ENCODE measurements around the gene GRHL1. TPM values are rescaled to one million over a fixed set of nuclear protein-coding genes. Genes with fewer than 3 reads are reported as not detected.

The GRHL1 gene
- total and polyA plus RNA-seq, 2 of the 8 experiments (the other 6 are each of a cell fraction or from before 2014, with no cell fraction given): 1.3 to 3.6 TPM

- Histone ChIP-seq H3K9me3 (ENCODE audit: insufficient read depth in 2 of 2, low read depth in 1 of 2, low read length in 1 of 2) (peaks cover 0 to 8% of the 10 kb centered on the region in 2 experiments; a peak in 1 of 4 replicates), H4K91ac (replicated peaks; ENCODE audit: insufficient read length, low read length) (peak overlapping the region; percentile 38), H2AFZ (ENCODE audit: low read length) (no peak overlapping the region), H2BK20ac (ENCODE audit: low read length) (no peak overlapping the region), H3K79me2 (ENCODE audit: control insufficient read depth in 1 of 2, insufficient read depth in 2 of 2, low read length in 2 of 2) (no peaks in the 10 kb centered on the region), H2BK120ac (replicated peaks; ENCODE audit: low read depth, low read length) (no peak overlapping the region), H2BK15ac (ENCODE audit: low read length) (no peak overlapping the region), H3K23ac (ENCODE audit: insufficient read length) (no peak overlapping the region), H3K23me2 (ENCODE audit: low read depth, low read length) (peaks cover 8% of the 10 kb centered on the region; the same call in 1 of the 2 replicates), H3K27ac (ENCODE audit: low read depth, low read length) (peak overlapping the region; percentile 58; the same call in 1 of the 2 replicates), H3K79me1 (ENCODE audit: low read depth, low read length) (no peaks in the 10 kb centered on the region; the same call in 1 of the 2 replicates), H4K8ac (ENCODE audit: extremely low read depth, insufficient read depth, low read length) (peak overlapping the region; percentile 82; the same call in 1 of the 2 replicates), H3K14ac (ENCODE audit: insufficient read length) (no peak overlapping the region), H3K56ac (replicated peaks; ENCODE audit: insufficient read length, low read depth, low read length) (no peak overlapping the region), H2BK5ac (ENCODE audit: low read depth, low read length) (no peak overlapping the region), H3K4me1 (replicated peaks in 1 of 4; ENCODE audit: control insufficient read depth in 3 of 4, insufficient read depth in 4 of 4, low read length in 3 of 4) (peaks cover 0 to 5% (median 2%) of the 10 kb centered on the region in 4 experiments; a peak in 3 of 7 replicates), H3K4me3 (ENCODE audit: extremely low read depth in 1 of 4, insufficient read depth in 2 of 4, low read depth in 3 of 4, low read length in 4 of 4) (peak overlapping the region in 2 of 4 experiments; percentile 61; a peak in 4 of 8 replicates), H3K9ac (replicated peaks in 1 of 4; ENCODE audit: extremely low read depth in 1 of 4, low read depth in 3 of 4, low read length in 3 of 4) (peak overlapping the region in 2 of 4 experiments; percentile 80 to 89; a peak in 4 of 7 replicates), H3K36me3 (ENCODE audit: control insufficient read depth in 2 of 4, insufficient read depth in 4 of 4, low read length in 3 of 4) (peaks cover 0 to 12% (median under 1%) of the 10 kb centered on the region in 4 experiments; a peak in 2 of 8 replicates), H2BK12ac (ENCODE audit: low read depth, low read length) (no peak overlapping the region), H3K27me3 (replicated peaks in 1 of 4; ENCODE audit: control insufficient read depth in 3 of 4, extremely low read depth in 1 of 4, insufficient read depth in 3 of 4, low read length in 3 of 4) (peaks cover 0 to 26% (median 18%) of the 10 kb centered on the region in 4 experiments; a peak in 6 of 7 replicates), H3K18ac (ENCODE audit: extremely low read depth, low read length) (no peak overlapping the region; the same call in none of the 2 replicates), H2AK5ac (ENCODE audit: low read depth, low read length) (no peak overlapping the region), H3K4ac (replicated peaks; ENCODE audit: insufficient read length, low read depth, low read length) (no peak overlapping the region), H3K4me2 (ENCODE audit: insufficient read depth in 1 of 2, low read depth in 2 of 2, low read length in 2 of 2) (peak overlapping the region; percentile 76 to 90), H4K5ac (ENCODE audit: insufficient read length, low read depth, low read length) (peak overlapping the region; percentile 9), H4K20me1 (replicated peaks in 1 of 2; ENCODE audit: control insufficient read depth in 1 of 2, insufficient read depth in 2 of 2, low read length in 2 of 2) (peaks cover 0 to 5% of the 10 kb centered on the region in 2 experiments)
- POLR2A ChIA-PET (ENCODE audit: partially characterized antibody): interaction anchor here (0.6 to 4.2 kb wide), 10 partner anchors 8 to 566 kb away, joined by 3 to 32 read pairs (median 4); partner anchors contain the start of genes ODC1, TAF1B and YWHAQ
- 69% methylated on average over 8 of the region's 90 CpGs; no CpG with 5 or more reads in 1 of the 2 experiments for WGBS, 2 experiments (ENCODE audit: extremely low coverage in 1 of 2, insufficient coverage in 1 of 2, insufficient read length in 1 of 2, insufficient replicate concordance in 2 of 2, low coverage in 1 of 2, low lambda C conversion rate in 2 of 2, missing lambda C conversion rate in 1 of 2)
- CTCF ChIA-PET (ENCODE audit: partially characterized antibody): interaction anchor here (7.3 kb wide), 1 partner anchor 230 kb away, joined by 51 read pairs; no protein-coding TSS in a partner anchor
- no peak for FAIRE-seq
- peak in 1 of 2 experiments; percentile 89 for DNase-seq (ENCODE audit: low read depth in 1 of 2, low spot score in 2 of 2)
- TF ChIP-seq ZNF274 (IDR thresholded peaks at IDR 0.05; ENCODE audit: borderline replicate concordance, extremely low read depth, low read length): no peak
- TF ChIP-seq POLR2A (IDR thresholded peaks at IDR 0.05; ENCODE audit: control extremely low read depth in 1 of 2, low read depth in 2 of 2, low read length in 2 of 2): no peak
- peak; percentile 71; the same call in 1 of the 2 replicates for TF ChIP-seq EGR1 (IDR thresholded peaks at IDR 0.05; ENCODE audit: borderline replicate concordance, low read depth, low read length)
Observed at GRCh38 chr2:10043906-10044601, 92.6 kb downstream of the GRHL1 start.

Measured in H1 (cell line).